ENCODE results near the gene SH2B3.

DNA sequence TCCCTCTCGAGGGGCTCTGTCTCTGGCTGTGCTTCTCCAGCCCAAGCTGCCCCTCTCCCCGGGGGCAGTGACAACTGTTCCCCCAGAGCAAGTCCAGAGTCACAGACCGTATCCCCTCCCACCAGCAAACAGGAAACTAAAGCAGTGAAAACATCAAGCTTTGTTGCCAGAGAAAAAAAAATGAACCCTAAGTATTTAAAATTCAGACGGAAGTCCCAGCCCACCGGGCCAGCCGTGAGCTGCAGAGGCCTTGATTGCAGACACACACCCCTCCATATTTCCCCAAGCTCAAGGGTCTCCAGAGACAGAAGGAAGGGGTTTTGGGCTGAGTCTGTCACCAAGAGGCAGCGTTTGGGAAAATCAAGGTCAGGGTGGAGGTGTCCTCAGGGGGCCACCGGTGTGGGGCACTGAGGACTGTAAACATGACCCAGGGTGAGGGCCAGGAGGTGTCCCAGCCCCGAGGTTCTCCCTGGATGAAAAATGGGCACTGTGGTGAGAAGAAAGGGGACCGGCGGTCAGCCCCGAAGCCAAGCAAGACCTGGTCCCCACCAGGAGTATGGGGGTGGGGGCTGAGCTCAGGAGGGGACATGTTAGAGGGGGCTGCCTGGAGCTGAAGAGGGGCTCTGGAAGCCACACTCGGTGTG is 44.5 kb upstream of the SH2B3 start:
- no peak for TF ChIP-seq CTCF (IDR thresholded peaks at IDR 0.05)
- TF ChIP-seq POLR2A (IDR thresholded peaks at IDR 0.05): no peak

Measured in heart left ventricle (tissue), 13 donors.